Measurements from ENCODE around the gene RNF4.

DNA sequence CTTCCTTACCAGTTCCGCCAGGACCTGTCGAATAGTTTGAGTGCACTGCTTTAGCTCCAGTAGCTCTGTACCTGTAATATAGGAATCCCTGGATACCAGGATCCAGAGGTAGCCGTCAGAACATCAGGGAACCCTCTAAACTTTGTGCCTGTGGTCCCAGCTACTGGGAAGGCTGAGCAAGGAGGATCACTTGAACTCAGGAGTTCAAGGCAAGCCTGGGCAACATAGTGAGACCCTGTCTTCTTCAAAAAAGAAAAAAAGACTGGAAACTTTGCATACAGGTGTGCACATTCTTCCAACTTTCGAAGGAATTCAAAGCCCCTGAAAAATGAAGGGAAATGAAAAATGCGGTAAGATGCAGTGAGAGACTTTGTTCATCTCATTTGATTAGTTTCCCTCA, 34.9 kb downstream of the RNF4 start:
- TF ChIP-seq, protein P1, sequence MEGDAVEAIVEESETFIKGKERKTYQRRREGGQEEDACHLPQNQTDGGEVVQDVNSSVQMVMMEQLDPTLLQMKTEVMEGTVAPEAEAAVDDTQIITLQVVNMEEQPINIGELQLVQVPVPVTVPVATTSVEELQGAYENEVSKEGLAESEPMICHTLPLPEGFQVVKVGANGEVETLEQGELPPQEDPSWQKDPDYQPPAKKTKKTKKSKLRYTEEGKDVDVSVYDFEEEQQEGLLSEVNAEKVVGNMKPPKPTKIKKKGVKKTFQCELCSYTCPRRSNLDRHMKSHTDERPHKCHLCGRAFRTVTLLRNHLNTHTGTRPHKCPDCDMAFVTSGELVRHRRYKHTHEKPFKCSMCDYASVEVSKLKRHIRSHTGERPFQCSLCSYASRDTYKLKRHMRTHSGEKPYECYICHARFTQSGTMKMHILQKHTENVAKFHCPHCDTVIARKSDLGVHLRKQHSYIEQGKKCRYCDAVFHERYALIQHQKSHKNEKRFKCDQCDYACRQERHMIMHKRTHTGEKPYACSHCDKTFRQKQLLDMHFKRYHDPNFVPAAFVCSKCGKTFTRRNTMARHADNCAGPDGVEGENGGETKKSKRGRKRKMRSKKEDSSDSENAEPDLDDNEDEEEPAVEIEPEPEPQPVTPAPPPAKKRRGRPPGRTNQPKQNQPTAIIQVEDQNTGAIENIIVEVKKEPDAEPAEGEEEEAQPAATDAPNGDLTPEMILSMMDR (IDR thresholded peaks at IDR 0.05; ENCODE audit: low read length), result no peak
- TF ChIP-seq EZH2 (IDR thresholded peaks at IDR 0.05; ENCODE audit: borderline replicate concordance, low read length), result no peak
